Measurements from ENCODE around the gene RAB25. TPM values are rescaled to one million over a fixed set of nuclear protein-coding genes. Genes with fewer than 3 reads are reported as not detected.

The RAB25 gene
- total RNA-seq, 1 experiment from 2014 or later = 141 TPM

DNA sequence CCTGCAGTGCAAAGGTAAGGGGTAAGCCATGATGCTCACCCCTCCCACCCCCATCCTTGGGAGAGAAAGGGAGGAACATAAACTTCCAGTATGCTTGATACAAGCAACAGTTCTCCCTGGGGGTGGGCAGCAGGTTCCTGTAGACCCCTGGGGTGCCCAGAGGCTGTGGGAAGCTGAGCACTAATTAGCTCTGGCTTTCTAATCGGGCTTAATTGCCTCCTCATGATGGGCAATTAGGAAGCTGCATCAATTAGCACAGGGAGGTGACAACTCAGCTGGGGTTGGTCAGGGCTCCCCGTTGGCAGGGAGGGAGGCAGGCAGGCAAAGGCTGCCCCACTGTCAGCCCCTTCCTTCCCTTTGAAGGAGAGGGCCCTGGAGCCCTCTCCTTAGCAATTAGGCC lies 37.8 kb downstream of the RAB25 start:
- BruUV-seq (replicated peaks) = no TSS peak

DNA sequence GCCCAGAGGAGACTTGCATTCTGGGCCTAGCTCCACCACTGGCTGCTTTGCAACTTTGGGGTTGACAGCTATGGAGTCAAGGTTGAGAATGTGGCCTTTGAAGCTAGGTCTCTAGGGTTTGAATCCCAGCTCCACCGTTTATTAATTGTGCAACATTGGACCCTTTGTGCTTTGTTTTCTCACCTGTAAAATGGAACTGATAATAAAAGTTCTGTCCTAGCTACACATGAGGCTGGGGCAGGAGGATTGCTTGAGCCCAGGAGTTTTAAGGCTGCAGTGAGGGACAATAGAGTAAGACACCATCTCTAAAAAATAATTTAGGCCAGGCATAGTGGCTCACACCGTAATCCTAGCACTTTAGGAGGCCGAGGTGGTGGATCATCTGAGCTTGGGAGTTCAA lies 38.3 kb downstream of the RAB25 start:
- H3K4me3 Mint-ChIP-seq (ENCODE audit: unreplicated experiment) = no peak overlapping the region
- peaks cover 14% of the 10 kb centered on the region for H3K36me3 Mint-ChIP-seq (ENCODE audit: insufficient read depth, unreplicated experiment)
- Histone ChIP-seq H3K9me3 (no peaks in the 10 kb centered on the region), H3K36me3 (ENCODE audit: control insufficient read depth, insufficient read depth, low read length) (no peaks in the 10 kb centered on the region), H3K27me3 (replicated peaks; ENCODE audit: control insufficient read depth, insufficient read depth, low read length) (no peaks in the 10 kb centered on the region), H3K4me1 (peaks cover 37% of the 10 kb centered on the region), H3K4me3 (ENCODE audit: low read depth, low read length) (no peak overlapping the region)
- no peaks in the 10 kb centered on the region for H3K27me3 Mint-ChIP-seq (ENCODE audit: insufficient read depth, unreplicated experiment)
- no peak overlapping the region for H3K27ac Mint-ChIP-seq (ENCODE audit: unreplicated experiment)
- intact Hi-C loops (cut with micrococcal nuclease; ENCODE audit: unreplicated experiment) = no loop called here
- H3K4me1 Mint-ChIP-seq (ENCODE audit: low read depth, unreplicated experiment) = peaks cover 54% of the 10 kb centered on the region
- ChIA-PET CTCF (interaction anchor here (1.2 to 10.1 kb wide), 4 partner anchors 16 to 126 kb away, joined by 3 to 115 read pairs (median 17); no protein-coding TSS in a partner anchor), POLR2A (interaction anchor here (0.9 kb wide), 1 partner anchor 15 kb away, joined by 3 read pairs; no protein-coding TSS in a partner anchor)
- TF ChIP-seq, protein P1, sequence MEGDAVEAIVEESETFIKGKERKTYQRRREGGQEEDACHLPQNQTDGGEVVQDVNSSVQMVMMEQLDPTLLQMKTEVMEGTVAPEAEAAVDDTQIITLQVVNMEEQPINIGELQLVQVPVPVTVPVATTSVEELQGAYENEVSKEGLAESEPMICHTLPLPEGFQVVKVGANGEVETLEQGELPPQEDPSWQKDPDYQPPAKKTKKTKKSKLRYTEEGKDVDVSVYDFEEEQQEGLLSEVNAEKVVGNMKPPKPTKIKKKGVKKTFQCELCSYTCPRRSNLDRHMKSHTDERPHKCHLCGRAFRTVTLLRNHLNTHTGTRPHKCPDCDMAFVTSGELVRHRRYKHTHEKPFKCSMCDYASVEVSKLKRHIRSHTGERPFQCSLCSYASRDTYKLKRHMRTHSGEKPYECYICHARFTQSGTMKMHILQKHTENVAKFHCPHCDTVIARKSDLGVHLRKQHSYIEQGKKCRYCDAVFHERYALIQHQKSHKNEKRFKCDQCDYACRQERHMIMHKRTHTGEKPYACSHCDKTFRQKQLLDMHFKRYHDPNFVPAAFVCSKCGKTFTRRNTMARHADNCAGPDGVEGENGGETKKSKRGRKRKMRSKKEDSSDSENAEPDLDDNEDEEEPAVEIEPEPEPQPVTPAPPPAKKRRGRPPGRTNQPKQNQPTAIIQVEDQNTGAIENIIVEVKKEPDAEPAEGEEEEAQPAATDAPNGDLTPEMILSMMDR (IDR thresholded peaks at IDR 0.05; ENCODE audit: insufficient read depth in 1 of 2, low read depth in 1 of 2, low read length in 1 of 2, severe bottlenecking in 1 of 2, unreplicated experiment in 1 of 2) = no peak
- no peaks in the 10 kb centered on the region for H3K9me3 Mint-ChIP-seq (ENCODE audit: unreplicated experiment)
- BruUV-seq (replicated peaks) = no TSS peak
- DNase-seq = no peak

More for the DNA sequence above, 37.8 kb downstream of the RAB25 start:
- H3K4me1 Mint-ChIP-seq (ENCODE audit: low read depth, unreplicated experiment) = peaks cover 49% of the 10 kb centered on the region
- Histone ChIP-seq H3K9me3 (no peaks in the 10 kb centered on the region), H3K36me3 (ENCODE audit: control insufficient read depth, insufficient read depth, low read length) (no peaks in the 10 kb centered on the region; the same call in 1 of the 2 replicates), H3K4me1 (peaks cover 32% of the 10 kb centered on the region), H3K4me3 (ENCODE audit: low read depth, low read length) (no peak overlapping the region), H3K27me3 (replicated peaks; ENCODE audit: control insufficient read depth, insufficient read depth, low read length) (no peaks in the 10 kb centered on the region)
- intact Hi-C loops (cut with micrococcal nuclease; ENCODE audit: unreplicated experiment) = no loop called here
- ChIA-PET CTCF (interaction anchor here (1.4 to 10.1 kb wide), 4 partner anchors 17 to 31 kb away, joined by 3 to 115 read pairs (median 17); no protein-coding TSS in a partner anchor), POLR2A (interaction anchor here (0.9 kb wide), 1 partner anchor 15 kb away, joined by 3 read pairs; no protein-coding TSS in a partner anchor)
- H3K27me3 Mint-ChIP-seq (ENCODE audit: insufficient read depth, unreplicated experiment) = no peaks in the 10 kb centered on the region
- H3K4me3 Mint-ChIP-seq (ENCODE audit: unreplicated experiment) = no peak overlapping the region
- no peaks in the 10 kb centered on the region for H3K9me3 Mint-ChIP-seq (ENCODE audit: unreplicated experiment)
- no peak overlapping the region for H3K27ac Mint-ChIP-seq (ENCODE audit: unreplicated experiment)
- TF ChIP-seq, protein P1 (IDR thresholded peaks at IDR 0.05; ENCODE audit: insufficient read depth in 1 of 2, low read depth in 1 of 2, low read length in 1 of 2, severe bottlenecking in 1 of 2, unreplicated experiment in 1 of 2) = no peak
- peaks cover 14% of the 10 kb centered on the region for H3K36me3 Mint-ChIP-seq (ENCODE audit: insufficient read depth, unreplicated experiment)
- no peak for DNase-seq

DNA sequence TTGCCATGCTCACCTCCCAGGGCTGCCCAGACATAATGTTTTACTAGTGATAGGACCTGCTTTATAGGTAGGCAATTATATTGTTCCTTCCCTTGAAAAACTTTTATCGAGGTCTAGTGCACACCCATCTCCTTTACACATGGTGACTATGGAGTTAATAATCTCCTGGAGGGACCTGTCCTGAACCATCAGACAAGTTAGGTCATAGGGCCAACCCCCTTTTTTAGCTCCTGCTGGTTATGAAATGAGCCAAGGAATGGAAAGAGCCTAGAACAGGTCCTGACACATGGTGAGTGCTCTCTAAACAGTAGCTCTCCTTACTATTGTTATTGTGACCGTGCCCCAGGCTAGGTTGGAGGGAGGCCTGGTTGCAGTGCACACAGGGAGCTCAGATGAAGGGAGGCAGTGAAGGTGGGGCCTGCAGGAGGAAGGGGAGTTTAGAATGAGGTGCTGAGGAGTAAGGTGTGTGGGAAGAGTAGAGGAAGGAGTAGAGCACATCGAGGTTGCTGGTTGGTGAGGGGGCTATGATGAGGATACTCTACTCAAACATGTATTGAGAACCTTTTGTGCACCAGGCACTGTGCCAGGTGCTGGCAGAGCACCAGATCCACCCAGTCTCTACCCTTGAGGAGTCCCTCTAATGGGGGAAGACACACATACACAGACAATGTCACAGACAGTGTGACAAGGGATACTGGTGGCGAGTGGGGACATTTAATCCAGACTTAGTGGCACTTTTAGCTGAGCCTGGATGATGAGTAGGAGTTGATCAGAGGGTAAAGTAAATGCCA lies 39.4 kb downstream of the RAB25 start:
- no peaks in the 10 kb centered on the region for H3K9me3 Mint-ChIP-seq (ENCODE audit: unreplicated experiment)
- intact Hi-C loops (cut with micrococcal nuclease; ENCODE audit: unreplicated experiment) = loop anchor here (1.0 kb wide), 1 partner anchor 30 kb away; no protein-coding TSS in a partner anchor
- H3K4me1 Mint-ChIP-seq (ENCODE audit: low read depth, unreplicated experiment) = peaks cover 64% of the 10 kb centered on the region
- H3K36me3 ChIP-seq (ENCODE audit: control insufficient read depth, insufficient read depth, low read length) = no peaks in the 10 kb centered on the region
- H3K36me3 Mint-ChIP-seq (ENCODE audit: insufficient read depth, unreplicated experiment) = peaks cover 16% of the 10 kb centered on the region
- H3K9me3 ChIP-seq = no peaks in the 10 kb centered on the region
- H3K27me3 Mint-ChIP-seq (ENCODE audit: insufficient read depth, unreplicated experiment) = no peaks in the 10 kb centered on the region
- POLR2A ChIA-PET = no interaction called here
- TF ChIP-seq, protein P1 (IDR thresholded peaks at IDR 0.05; ENCODE audit: insufficient read depth in 1 of 2, low read depth in 1 of 2, low read length in 1 of 2, severe bottlenecking in 1 of 2, unreplicated experiment in 1 of 2) = no peak
- no peak overlapping the region for H3K4me3 ChIP-seq (ENCODE audit: low read depth, low read length)
- BruUV-seq (replicated peaks) = no TSS peak
- peaks cover 48% of the 10 kb centered on the region for H3K4me1 ChIP-seq
- H3K4me3 Mint-ChIP-seq (ENCODE audit: unreplicated experiment) = no peak overlapping the region
- no peaks in the 10 kb centered on the region for H3K27me3 ChIP-seq (replicated peaks; ENCODE audit: control insufficient read depth, insufficient read depth, low read length)
- CTCF ChIA-PET = interaction anchor here (0.7 to 10.1 kb wide), 5 partner anchors 10 to 133 kb away, joined by 3 to 115 read pairs (median 4); no protein-coding TSS in a partner anchor
- H3K27ac Mint-ChIP-seq (ENCODE audit: unreplicated experiment) = no peak overlapping the region
- DNase-seq = no peak

Data from Caco-2 (cell line).